HG03439 (cell line): ENCODE measurements around the gene GNAT3.

Experiments
- ATAC-seq: cut with Tn5 transposase; IDR thresholded peaks from one replicate; pipeline ENCODE4 v1.9.1; 2021; ENCODE audit warnings: mild to moderate bottlenecking, moderate library complexity; ENCODE audit not compliant: unreplicated experiment

The GNAT3 gene

DNA sequence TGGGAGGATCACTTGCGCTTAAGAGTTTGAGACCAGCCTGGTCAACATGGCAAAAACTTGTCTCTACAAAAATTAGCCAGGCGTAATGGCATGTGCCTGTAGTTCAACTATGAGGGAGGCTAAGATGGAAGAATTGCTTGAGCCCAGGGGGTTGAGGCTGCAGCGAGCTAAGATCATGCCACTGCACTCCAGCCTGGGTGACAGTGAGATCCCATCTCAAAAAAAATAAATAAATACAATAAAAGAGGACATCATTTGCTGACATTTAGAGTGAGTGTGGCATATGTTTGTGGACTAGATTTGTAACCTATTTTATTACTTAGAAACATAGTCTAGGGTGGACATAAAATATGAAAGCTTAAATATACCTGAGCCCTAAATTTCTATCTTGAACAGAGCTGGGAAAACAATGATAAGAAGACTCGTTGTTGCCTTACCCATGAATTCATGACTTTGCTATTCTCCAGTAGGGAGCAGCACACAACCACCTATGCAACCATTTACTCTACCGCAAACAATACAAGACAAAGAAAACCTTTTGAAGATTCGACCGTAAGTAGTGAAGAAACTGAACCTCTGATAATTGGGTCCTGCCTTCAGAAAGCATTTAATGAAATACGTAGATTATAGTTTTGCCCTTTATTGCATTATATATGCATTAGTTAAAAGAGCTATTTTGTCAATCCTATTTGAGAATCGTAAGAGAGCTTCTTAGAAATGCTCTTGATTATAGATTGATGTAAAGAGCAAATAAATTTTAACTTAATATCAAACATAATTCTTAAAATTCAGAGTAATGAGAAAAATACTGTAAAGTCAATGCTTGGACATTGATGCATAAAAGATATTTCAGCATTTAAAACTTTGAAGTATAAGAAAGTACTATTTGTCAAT is 83.5 kb downstream of the GNAT3 start:
- no peak for ATAC-seq

DNA sequence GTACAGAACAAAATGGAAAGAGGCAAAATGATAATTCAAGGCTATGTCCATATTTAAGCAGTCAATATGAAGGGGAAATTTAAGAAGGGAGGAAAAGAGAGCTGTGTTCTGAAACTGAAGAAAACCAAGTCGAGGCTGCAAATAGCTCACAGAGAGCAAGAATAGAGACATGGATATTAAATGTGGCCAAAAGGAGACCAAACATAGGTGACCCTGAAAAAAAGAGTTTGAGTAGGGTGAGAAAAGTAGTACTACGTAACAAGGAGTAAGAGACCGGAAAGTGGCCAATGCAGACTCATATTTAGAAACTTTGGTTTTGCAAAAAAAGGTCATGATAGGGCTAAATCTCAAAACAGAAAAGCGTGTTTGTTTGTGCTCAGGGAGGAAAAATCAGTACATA is 84.6 kb downstream of the GNAT3 start:
- no peak for ATAC-seq

- no peak for ATAC-seq
These were observed 91.0 kb downstream of the GNAT3 start for GRCh38 chr7:80420876-80421275.

GRCh38 chr7:80417211-80417793 is 94.6 kb downstream of the GNAT3 start:
- no peak for ATAC-seq

GRCh38 chr7:80415522-80415921 is 96.3 kb downstream of the GNAT3 start:
- ATAC-seq = no peak

GRCh38 chr7:80415114-80415513 is 96.8 kb downstream of the GNAT3 start:
- ATAC-seq = no peak

GRCh38 chr7:80414331-80414730 is 97.5 kb downstream of the GNAT3 start:
- no peak for ATAC-seq

DNA sequence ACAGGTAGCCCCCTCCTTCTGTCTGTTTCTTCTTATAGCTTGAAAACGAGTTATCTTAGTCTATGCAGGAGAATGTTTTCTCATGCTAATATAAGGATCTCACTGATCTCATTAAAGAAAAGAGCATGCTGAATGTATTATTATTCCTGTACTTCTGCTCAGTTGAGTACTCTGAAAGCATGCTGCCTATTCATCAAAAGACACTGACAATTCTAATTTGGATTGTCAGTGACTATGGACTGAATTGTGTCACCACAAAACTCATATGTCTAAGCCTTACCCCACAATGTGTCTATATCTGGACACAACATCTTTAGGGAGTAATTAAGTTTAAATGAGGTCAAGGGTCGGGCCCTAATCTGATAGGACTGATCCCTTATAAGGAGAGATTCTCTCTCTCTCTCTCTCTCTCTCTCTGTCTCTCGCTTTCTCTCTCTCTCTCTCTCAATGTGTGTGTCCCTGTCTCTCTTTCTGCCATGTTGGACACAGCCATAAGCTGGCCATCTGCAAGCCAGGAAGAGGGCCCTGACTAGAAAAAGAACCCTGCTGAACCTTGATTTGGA is 98.4 kb downstream of the GNAT3 start:
- no peak for ATAC-seq

- ATAC-seq = no peak
These were observed 99.0 kb downstream of the GNAT3 start for GRCh38 chr7:80412842-80413241.

DNA sequence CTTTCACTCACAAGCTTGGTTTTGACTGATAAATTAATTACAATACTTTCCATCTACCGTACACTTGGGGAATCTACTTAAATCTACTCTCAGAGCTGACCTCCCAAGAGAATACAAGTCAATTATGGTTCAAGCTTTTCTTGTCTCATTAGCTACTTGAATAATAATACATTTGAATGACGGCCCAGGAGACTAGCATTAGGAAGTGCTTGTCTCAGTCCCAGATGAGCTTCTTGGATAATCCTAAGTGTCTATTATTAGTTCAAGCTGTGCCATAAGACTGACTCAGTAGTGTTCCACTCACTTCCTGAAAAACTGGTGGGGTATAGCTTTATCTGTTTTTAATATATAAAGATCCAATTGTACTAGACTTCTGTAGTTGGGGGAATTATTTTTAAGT is 100.2 kb downstream of the GNAT3 start:
- no peak for ATAC-seq

- no peak for ATAC-seq
These were observed 101.8 kb downstream of the GNAT3 start for GRCh38 chr7:80410081-80410480.
